GM19455 (cell line): Measurements from ENCODE around the gene ZNF593OS.

Experiments
- ATAC-seq: cut with Tn5 transposase; IDR thresholded peaks from one replicate; pipeline ENCODE4 v1.9.1; 2021; ENCODE audit not compliant: unreplicated experiment

ZNF593OS gene

DNA sequence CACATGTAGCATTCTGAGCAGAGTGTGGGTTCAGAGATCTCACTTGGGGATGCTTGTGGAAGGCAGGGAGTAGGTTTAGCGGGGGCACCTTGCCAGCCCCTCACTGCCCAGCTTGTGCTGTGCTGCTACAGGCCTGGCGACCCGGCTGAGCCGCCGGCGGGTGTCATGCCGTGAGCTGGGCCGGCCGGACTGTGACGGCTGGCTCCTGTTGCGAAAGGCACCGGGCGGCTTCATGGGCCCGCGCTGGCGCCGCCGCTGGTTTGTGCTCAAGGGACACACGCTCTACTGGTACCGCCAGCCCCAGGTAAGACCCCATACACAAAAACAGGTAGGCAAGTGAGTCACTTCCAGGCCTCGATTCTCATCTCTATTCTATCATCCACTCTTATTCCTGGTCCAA lies 13.3 kb upstream of the ZNF593OS start:
- ATAC-seq: no peak

DNA sequence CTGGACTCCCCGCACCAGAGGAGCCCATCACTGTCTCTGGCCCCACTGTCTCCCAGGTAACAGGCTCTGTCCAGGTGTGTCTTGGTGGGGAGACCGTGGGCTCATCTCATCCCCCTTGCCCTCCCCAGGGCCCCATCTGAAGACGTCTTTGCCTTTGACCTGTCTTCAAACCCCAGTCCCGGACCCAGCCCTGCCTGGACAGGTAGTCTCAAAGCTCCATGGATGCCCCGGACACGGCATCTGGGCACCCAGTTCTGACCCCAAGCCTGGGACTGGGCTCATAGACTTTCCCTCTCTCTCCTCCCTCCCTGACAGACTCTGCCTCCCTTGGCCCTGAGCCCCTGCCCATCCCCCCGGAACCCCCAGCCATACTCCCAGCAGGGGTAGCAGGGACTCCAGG lies 12.5 kb upstream of the ZNF593OS start:
- no peak for ATAC-seq

DNA sequence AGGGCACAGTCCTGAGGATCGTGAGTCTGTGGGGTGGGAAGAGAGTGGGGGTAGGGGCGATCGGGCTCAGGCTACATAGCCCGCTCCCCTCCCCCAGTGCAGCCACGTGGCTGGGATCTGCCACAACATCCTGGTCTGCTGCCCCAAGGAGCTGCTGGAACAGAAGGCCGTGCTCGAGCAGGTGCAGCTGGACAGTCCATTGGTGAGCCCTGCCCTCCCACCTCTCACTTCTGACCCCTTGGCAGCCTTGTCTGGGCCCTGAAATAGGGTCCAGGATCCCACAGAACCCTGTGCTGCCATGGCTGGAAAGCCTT lies 10.7 kb upstream of the ZNF593OS start:
- no peak for ATAC-seq

DNA sequence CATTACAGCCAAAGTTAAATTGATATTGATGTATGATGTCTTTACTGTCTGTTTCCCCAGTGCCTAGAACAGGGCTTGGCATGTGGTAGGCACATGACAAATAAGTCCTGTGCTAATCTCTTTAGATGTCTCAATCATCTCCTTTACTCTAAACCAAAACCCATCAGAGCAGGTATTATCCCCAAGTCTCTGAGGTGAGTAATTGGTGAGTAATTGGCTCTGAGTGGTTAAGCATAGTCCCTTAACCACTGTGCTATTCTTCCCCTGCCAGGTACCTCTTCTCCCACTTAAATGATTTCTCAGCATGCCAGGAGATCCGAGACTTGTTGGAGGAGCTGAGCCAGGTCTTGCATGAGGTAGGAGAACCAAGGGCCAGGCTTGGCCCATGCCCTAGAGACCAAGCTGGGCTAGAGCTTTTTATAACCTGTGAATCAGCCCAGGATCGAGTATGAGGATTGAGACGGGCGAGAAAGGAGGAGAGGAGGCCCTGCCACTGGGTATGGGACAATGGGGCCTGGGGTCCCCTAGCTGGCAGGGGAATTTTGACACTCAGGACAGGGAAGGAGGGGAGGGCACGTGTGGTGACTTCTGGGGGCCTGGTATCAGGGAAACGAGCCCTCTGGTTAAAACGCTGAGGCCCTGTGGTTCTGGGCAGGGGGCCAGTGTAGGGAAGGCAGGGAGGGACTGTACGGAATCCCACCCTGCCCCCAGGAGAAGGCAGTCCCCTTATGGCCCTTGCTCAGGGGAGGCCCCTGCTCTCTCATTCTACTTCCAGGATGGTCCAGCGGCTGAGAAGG lies 10.2 kb upstream of the ZNF593OS start:
- no peak for ATAC-seq

DNA sequence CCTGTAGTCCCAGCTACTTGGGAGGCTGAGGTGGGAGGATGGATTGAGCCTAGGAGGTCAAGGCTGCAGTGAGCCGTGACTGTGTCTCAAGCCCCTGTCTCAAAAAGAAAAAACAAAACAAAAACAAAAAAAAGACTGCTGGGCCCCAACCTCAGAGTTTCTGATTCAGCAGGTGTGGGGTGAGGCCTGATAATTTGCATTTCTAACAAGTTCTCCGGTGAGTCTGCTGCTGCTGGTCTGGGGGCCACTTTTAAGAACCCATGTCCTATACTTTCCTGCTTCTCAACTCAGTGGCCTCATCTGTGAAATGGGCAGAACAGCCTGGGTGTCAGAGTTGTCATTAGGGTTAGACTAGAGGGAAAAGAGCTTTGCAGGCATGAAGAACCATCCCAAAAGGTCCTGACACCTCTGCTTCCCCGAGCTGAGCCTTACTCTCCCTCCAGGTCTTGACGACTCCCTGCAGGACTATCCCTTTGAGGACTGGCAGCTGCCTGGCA lies 8.4 kb upstream of the ZNF593OS start:
- ATAC-seq: no peak

DNA sequence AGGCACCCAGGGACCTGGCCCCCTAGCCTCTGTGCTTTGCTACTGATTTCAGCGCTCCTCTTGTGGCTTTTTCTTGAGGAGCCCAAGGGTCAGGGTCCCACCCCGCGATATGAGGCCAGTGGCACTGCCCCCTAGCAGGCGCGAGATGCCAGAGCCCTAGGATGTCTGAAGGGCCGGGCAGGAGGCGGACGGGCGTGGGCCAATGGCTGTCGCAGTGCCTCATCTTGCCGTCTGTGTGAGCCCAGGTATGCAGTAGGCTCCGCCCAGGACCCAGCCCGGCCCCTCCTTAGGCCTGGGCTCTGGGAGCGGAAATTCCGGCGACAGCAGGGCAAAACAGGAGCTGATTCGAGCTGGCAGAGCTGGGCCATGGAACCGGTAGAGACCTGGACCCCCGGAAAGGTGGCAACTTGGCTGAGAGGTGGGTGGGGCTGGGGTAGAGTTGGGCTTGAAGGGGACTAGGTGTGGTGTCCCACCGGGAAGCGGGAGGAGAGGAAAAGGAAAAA lies 5.6 kb upstream of the ZNF593OS start, which contains the start of gene CNKSR1:
TSS of gene CNKSR1 (plus strand) at position 310 of the 503 bp plus-strand sequence. CDS start at position 367, 57 bp downstream.
- ATAC-seq: no peak

DNA sequence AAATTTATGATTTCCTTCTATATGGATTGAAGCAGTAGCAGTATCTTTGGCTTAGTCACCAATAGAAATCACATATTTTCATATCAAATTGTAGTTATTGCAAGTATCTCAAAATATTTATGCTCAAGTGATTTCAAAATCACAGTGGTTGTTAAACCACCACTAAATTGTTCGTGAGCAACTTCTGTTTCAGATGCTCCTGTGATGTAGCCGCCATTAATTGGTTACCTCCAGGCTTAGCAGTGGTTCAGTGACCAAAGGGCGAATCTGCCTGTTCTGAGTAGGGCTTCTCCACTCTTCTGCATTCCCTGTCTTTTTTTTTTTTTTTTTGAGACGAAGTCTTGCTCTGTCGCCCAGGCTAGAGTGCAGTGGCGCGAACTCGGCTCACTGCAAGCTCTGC lies 3.7 kb upstream of the ZNF593OS start:
- ATAC-seq: no peak

DNA sequence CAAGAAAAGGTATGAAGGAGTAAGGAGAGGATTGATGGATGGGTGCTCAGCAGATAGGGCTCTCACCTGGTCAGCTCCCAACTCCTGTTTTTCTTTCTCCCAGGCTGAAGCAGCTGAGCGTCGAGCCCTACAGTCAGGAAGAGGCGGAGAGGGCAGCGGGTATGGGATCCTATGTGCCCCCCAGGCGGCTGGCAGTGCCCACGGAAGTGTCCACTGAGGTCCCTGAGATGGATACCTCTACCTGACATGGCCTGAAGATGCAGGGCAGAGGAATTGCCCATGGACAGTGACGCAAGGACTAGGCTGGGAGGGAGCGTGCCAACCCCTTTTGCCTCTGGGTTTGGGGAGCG lies 1.2 kb downstream of the ZNF593OS start:
- no peak for ATAC-seq

DNA sequence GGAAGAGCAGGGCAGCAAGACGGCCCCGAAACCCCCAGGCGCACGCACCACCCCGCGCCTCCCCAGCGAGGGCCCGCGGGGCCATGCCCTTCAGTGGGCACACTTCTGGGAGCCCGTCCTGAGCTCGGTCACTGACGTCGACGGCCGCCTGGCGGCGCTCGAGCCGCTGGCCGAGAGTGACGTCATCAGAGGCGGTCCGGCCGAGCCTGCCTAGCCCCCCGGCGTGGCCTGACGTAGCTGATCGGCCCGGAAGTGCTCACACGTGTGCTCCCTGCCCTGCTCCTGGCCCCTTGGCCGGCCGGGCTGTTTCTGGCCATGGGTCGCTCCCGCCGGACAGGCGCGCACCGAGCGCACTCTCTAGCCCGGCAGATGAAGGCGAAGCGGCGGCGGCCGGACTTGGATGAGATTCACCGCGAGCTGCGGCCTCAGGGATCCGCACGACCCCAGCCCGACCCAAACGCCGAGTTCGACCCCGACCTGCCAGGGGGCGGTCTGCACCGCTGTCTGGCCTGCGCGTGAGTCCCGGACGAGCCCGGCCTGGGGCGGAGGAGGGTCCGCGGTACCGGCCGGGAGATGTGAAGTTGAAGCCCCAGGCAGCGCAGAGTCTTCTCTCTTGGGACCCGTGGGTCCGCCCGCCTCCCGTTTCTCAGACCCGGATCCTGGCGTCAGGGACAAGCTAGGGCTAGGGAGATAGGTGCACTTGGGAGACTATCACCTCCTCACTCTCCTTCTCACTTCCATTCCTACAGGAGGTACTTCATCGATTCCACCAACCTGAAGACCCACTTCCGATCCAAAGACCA lies 1.8 kb downstream of the ZNF593OS start, which contains the start of gene ZNF593:
TSS of gene ZNF593 (plus strand) at position 240 of the 803 bp plus-strand sequence. CDS start at position 316, 76 bp downstream.
- ATAC-seq: peak; percentile 92

DNA sequence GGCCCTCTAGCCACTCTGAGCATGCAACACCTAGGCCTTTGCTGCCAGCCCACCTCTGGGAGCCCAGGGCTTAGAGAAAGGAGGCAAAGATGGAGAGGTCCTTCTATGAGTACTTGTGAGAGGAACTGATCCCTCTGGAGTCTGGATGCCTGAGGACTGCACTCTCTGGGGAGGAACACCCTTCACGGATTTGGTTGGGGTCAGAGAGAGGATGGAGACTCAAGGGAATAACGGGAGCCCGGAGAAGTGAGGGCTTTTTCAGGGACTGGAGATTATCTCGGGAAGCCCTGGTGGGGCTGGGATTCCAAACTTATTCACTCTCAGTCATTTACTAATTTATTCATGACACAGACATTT lies 2.5 kb downstream of the ZNF593OS start:
- no peak for ATAC-seq

DNA sequence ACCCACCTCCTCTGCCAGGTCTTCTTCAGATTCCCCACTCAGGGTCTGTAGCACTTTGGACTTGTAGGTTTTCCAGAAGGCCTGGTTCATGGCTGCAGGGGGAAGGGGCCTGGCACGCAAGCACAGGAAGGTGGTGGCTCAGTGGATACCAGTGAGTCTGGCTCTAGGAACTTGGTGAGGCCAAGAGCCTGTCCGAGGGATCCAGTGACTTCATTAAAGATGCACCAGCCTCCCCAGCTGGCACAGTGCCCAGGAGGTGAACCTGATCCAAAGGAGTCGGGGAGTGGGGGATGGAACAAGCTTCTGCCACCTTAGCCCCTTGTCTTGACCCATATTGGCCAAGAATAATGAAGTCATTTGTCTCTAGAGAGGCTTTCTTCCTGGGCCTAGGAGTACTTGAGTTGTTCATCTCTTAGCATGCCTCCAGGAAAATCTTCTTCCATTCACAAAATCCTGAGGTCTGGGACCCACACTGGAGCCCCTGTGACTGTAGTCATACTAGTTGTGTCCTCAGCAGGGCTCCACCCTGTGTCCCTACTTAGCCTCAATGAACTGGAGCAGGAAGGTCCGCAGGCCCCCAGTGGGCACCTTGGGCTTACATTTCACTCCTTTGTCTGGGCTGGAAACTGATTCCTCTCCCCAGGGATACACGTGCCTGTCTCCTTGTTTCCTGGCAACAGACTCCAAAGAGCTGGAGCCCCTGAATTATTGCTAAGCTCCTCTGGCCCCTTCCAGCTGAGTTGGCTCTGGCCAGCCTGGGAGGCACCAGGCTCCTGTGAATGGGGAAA lies 3.0 kb downstream of the ZNF593OS start, which contains the start of gene C1orf232:
TSS of gene C1orf232 (minus strand) at position 554 of the 788 bp plus-strand sequence. CDS start at position 90, 464 bp downstream.
- ATAC-seq: no peak

DNA sequence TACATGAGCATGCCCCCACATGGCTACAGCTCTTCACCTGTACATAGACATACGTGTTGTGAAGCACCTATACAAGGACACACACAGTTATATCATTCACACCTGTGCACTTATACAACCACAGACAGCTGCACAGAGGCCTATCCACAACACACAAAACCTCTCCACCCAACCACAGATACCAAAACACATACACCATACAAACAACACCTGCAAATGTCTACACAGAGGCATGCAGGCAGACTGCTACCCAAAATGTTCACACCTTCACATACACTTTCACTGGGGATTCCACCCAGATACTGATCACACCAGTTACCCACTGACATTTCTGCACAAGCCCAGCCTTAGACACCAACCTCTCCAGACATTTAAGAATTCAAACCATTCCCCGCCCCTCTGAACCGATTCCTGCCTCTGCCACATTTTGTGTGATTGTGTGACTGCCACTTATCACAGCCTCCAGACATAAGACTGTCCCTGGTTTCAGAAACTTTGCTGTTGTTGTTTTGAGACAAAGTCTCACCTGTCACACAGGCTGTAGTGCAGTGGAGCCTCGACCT lies 4.8 kb downstream of the ZNF593OS start:
- no peak for ATAC-seq

DNA sequence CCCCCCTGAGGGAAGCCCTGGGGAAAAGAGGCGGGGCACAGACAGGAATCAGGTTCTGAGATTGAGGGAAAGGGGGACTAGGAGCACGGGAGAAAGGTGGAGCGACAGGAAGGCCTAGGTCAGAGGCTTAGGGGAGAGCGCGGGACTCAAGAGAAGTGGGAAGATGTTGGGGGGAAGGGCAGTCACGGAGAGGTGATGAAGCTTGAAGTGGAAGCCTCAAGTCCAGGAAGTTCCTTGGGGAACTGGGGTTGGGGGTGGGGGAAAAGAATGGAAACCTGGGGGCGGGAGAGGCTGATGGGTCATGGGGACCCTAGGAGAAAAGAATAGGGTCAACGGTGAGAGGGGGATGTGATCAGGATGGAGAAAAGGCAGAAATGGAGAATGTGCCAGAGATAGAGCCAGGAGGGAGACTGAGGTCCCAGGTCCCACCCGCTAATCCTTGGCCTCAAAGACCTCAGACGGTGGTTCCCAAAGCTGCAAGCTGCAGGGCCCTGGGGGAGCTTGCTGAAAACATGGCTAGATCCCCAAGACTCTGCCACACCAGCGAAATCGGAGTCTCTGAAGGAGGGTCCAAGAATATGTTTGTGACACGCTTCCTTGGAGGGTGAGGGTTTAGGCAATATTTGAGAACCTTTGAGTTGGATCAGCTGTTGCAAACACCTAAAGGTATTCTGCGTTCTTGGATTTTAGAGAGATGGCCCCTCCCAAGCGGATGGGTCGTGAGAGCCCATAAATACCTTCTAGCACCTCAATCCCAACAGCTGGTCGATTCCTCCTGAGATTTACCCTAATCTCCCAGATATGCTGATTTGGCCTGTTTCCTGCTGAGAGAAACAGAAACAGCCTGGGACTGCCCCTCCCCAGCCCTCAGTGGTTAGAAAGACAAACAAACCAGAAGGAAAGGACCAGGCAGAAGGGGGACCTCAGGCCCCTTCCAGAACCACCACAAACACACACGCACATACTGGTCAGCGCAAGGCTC lies 6.5 kb downstream of the ZNF593OS start:
- ATAC-seq: no peak

DNA sequence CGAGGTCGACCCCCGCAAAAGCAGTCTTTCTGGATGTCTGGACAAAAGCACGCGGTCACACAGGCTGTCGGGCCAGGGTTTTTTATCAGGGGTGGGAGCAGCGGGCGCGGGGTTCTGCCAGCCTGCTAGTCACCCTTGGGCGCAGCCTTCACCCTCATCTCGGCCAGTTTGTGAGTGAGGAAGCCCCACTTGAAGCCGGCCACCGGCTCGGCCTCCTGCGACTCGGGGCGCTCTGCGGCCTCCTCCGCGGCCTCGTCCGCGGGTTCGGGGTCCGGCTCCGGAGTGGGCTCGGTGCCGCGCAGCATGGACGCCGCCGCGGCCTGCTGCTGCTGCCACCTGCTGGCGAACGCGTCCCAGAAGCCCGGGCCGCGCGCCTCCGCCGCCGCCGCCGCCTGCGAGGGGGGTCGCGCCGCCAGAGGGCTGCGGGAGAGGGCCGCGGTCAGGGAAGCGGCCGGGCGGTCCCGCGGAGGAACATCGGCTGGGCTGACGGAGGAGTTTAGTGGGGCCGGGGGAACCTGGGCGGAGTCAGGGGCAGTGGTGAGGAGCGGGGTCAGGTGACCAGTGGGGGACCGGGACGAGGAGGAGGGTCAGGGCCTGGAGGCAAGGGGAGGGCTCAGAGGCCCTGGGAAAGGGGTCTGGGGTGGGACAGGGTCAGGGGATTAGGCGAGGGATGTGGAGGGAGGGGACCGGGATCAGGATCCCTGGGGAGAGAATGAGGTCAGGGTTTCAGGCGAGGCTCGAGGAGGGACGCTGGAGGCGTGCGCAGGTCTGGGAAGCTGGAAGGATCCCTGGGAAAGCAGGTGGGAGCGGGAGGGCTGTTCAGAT lies 7.4 kb downstream of the ZNF593OS start:
- no peak for ATAC-seq

DNA sequence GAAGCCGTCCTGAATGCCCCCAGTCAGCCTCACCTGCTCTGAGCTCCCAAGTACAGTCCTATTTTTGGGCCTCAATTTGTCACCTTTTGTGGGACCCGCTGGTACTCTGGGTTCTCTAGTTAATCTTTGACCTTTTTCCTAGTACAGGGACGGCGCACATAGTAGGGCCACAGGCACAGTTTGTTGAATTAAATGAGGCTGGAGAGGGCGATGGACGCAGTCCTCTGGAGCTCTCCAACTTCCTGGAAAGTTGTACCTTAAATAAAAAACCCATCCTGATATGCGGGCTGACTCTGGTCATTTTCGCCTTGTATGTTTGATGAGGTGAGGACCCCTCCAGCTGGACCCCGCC lies 8.0 kb downstream of the ZNF593OS start:
- no peak for ATAC-seq

DNA sequence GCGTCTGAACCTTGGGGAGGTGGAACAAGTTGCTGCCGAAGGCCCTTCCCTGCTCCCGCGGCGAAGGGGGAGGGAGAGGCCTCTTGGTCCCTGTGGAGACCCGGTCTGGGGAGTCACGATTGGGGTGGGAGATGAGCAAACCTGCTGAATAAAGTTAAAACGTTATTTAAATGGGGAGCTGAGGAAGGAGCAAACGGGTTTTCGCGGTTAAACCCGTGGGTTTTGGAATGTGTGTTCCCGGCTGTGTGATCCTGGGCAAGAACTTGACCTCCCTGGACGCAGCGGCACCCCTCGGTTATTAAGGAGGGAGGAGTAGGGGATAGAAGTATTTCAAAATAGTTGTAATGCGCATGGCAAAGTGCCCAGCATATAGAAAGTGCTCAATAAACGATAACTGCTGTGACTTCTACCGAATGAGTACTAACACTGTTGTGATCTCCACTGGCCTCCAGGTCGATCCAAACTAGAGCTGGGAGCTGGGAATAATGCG lies 9.4 kb downstream of the ZNF593OS start:
- ATAC-seq: no peak

DNA sequence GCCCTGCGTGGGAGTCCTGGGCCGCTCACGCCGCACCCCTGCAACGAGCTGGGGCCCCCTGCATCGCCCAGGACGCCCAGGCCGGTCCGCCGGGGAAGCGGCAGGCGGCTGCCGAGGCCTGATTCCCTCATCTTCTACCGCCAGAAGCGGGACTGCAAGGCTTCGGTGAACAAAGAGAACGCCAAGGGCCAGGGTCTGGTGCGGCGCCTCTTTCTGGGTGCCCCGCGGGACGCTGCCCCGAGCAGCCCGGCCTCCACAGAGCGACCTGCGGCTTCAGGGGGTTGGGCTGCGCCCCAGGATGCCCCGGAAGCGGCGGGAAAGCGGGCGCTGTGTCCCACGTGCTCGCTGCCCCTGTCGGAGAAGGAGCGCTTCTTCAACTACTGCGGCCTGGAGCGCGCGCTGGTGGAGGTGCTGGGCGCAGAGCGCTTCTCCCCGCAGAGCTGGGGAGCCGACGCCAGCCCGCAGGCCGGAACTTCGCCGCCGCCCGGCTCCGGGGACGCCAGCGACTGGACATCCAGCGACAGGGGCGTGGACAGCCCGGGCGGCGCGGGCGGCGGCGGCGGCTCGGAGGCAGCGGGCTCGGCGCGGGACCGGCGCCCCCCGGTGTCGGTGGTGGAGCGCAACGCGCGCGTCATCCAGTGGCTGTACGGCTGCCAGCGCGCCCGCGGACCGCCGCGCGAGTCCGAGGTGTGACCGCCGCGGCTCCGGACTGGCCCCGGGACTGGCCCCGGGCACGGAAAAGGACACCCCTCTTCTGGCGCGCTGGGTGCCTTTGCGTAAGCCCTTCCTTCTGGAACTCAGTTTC lies 10.0 kb downstream of the ZNF593OS start:
- ATAC-seq: no peak
